SH-SY5Y (cell line): ENCODE data around the gene HYKK.

Experiments
- GATA2 ChIP-seq: IDR thresholded peaks from 2 replicates; pipeline ENCODE4 v1.6.1; 2011; ENCODE audit warnings: mild to moderate bottlenecking, low read depth, low read length
- GATA3 ChIP-seq: IDR thresholded peaks from 2 replicates; pipeline ENCODE4 v1.6.1; 2011; ENCODE audit warnings: low read depth, mild to moderate bottlenecking, low read length, moderate library complexity

The HYKK gene

GRCh38 chr15:78565097-78565950 lies 57.9 kb downstream of the HYKK start, which contains the start of gene CHRNA5:
TSS of gene CHRNA5 (plus strand) at chr15:78565520. CDS start at chr15:78565720, 200 bp downstream.
- TF ChIP-seq GATA2: no peak

GRCh38 chr15:78565951-78566774 lies 58.8 kb downstream of the HYKK start:
- TF ChIP-seq GATA2 (no peak), GATA3 (no peak)

- no peak for TF ChIP-seq GATA3
- no peak for TF ChIP-seq GATA2
Observed at GRCh38 chr15:78567531-78567930, 60.2 kb downstream of the HYKK start.

- TF ChIP-seq GATA2 (no peak), GATA3 (no peak)
Observed at GRCh38 chr15:78570710-78571109, 63.3 kb downstream of the HYKK start.

- no peak for TF ChIP-seq GATA2
- TF ChIP-seq GATA3: no peak
Observed at GRCh38 chr15:78571382-78571781, 64.0 kb downstream of the HYKK start.

GRCh38 chr15:78573416-78573815 lies 66.0 kb downstream of the HYKK start:
- TF ChIP-seq GATA2 (no peak), GATA3 (no peak)

GRCh38 chr15:78574944-78575343 lies 67.6 kb downstream of the HYKK start:
- no peak for TF ChIP-seq GATA3
- TF ChIP-seq GATA2: no peak
